Activated naive CD8-positive, alpha-beta T cell treated with anti-CD3 and anti-CD28 coated beads for 36 hours (primary cell): Measurements from ENCODE around the gene SLC44A2. TPM values are rescaled to one million over a fixed set of nuclear protein-coding genes. Genes with fewer than 3 reads are reported as not detected.

Source experiments
- DNase-seq: peaks from one replicate; pipeline ENCODE4 v3.0.0; 2021
- H3K27ac Mint-ChIP-seq: one replicate; pipeline ENCODE4 v1.8.0; 2022; ENCODE audit warnings: mild to moderate bottlenecking, moderate library complexity, mixed read lengths
- H3K27me3 Mint-ChIP-seq: one replicate; pipeline ENCODE4 v1.8.0; 2022; ENCODE audit warnings: mild to moderate bottlenecking, mixed read lengths
- H3K36me3 Mint-ChIP-seq: one replicate; pipeline ENCODE4 v1.8.0; 2021; ENCODE audit warnings: mild to moderate bottlenecking, mixed read lengths
- H3K4me1 Mint-ChIP-seq: one replicate; pipeline ENCODE4 v1.8.0; 2021; ENCODE audit warnings: mixed read lengths
- H3K4me3 Mint-ChIP-seq: one replicate; pipeline ENCODE4 v1.8.0; 2022; ENCODE audit warnings: mild to moderate bottlenecking, moderate library complexity, mixed read lengths
- H3K9me3 Mint-ChIP-seq: one replicate; pipeline ENCODE4 v1.8.0; 2022; ENCODE audit warnings: mixed read lengths
- total RNA-seq, 2 experiments: library from RNA; stranded (reverse); gene quantifications; one replicate each; pipeline ENCODE4 v1.2.3, GENCODE V29; 2021

SLC44A2 gene
- total RNA-seq, 2 experiments from 2014 or later: 70.6 to 71.6 TPM

- DNase-seq: no peak
- Mint-ChIP-seq H3K36me3 (peaks cover 29% of the 10 kb centered on the region), H3K27me3 (no peaks in the 10 kb centered on the region), H3K4me3 (no peak overlapping the region), H3K9me3 (no peaks in the 10 kb centered on the region), H3K27ac (no peak overlapping the region), H3K4me1 (peaks cover 8% of the 10 kb centered on the region)
Measured at GRCh38 chr19:10634963-10635362, 9.6 kb downstream of the SLC44A2 start.

GRCh38 chr19:10636304-10636972 lies 11.1 kb downstream of the SLC44A2 start:
- no peaks in the 10 kb centered on the region for H3K27me3 Mint-ChIP-seq
- no peak overlapping the region for H3K4me3 Mint-ChIP-seq
- H3K27ac Mint-ChIP-seq: peak overlapping the region; percentile 76
- no peaks in the 10 kb centered on the region for H3K9me3 Mint-ChIP-seq
- peaks cover 11% of the 10 kb centered on the region for H3K4me1 Mint-ChIP-seq
- DNase-seq: no peak
- peaks cover 30% of the 10 kb centered on the region for H3K36me3 Mint-ChIP-seq

GRCh38 chr19:10637894-10638293 lies 12.5 kb downstream of the SLC44A2 start:
- peak overlapping the region; percentile 52 for H3K27ac Mint-ChIP-seq
- no peaks in the 10 kb centered on the region for H3K27me3 Mint-ChIP-seq
- peaks cover 19% of the 10 kb centered on the region for H3K4me1 Mint-ChIP-seq
- peaks cover 31% of the 10 kb centered on the region for H3K36me3 Mint-ChIP-seq
- no peak overlapping the region for H3K4me3 Mint-ChIP-seq
- H3K9me3 Mint-ChIP-seq: no peaks in the 10 kb centered on the region
- DNase-seq: no peak

- H3K36me3 Mint-ChIP-seq: peaks cover 36% of the 10 kb centered on the region
- no peak for DNase-seq
- H3K27me3 Mint-ChIP-seq: no peaks in the 10 kb centered on the region
- H3K9me3 Mint-ChIP-seq: no peaks in the 10 kb centered on the region
- peaks cover 35% of the 10 kb centered on the region for H3K4me1 Mint-ChIP-seq
- no peak overlapping the region for H3K4me3 Mint-ChIP-seq
- H3K27ac Mint-ChIP-seq: no peak overlapping the region
Measured at GRCh38 chr19:10639836-10640235, 14.5 kb downstream of the SLC44A2 start.

- Mint-ChIP-seq H3K9me3 (no peaks in the 10 kb centered on the region), H3K4me1 (peaks cover 35% of the 10 kb centered on the region), H3K27ac (no peak overlapping the region), H3K36me3 (peaks cover 32% of the 10 kb centered on the region), H3K27me3 (no peaks in the 10 kb centered on the region), H3K4me3 (no peak overlapping the region)
- no peak for DNase-seq
Measured at GRCh38 chr19:10640361-10640760, 15.0 kb downstream of the SLC44A2 start.

DNA sequence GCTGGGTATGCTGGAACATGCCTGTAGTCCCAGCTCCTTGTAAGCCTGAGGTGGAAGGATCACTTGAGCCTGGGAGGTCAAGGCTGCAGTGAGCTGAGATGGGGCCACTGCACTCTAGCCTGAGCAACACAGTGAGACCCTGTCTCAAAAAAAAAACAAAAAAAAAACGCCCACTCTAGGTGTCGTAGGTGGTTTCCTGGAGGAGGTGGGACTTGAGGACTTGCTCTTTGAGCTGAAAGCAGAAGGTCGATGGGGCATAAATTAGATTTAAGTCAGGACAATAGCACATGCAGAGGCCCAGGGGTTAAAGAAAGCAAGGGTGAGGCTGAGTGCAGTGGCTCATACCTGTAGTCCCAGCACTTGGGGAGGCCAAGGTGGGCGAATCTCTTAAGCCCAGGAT lies 15.9 kb downstream of the SLC44A2 start:
- Mint-ChIP-seq H3K4me1 (peaks cover 33% of the 10 kb centered on the region), H3K27me3 (no peaks in the 10 kb centered on the region), H3K36me3 (peaks cover 30% of the 10 kb centered on the region), H3K27ac (peak overlapping the region; percentile 54), H3K9me3 (no peaks in the 10 kb centered on the region), H3K4me3 (no peak overlapping the region)
- no peak for DNase-seq

DNA sequence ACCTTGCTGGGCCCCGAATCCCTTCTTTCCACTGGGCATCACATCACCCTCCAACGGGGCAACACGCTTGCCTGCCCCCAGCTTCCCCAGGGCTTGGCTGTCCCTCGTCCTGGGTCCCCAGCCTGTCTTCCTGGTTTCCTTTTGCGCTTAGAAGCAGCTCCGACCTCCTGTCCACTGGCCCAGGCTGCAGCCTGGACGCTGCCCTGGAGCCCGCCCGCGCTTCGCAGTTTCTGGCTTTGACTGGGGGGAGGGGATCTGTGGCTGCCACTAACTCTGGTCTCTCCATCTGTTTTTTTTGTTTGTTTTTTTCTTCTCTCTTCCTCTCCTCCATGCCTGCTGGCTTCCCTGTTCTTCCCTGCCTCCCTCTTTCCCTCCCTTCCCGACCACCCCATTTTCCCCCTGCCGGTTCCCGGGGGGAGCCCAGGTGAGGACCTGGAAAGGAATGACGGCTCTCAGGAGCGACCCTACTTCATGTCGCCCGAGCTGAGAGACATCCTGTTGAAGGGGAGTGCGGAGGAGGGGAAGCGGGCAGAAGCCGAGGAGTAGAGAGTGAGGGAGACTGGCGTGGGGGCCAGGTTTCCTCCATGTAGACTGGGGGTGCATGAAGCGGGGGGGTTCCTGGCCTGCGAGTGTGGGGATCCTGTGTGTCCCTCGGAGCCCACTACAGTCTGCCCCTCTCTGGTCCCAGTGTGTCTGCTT lies 17.3 kb downstream of the SLC44A2 start:
- Mint-ChIP-seq H3K4me1 (peaks cover 32% of the 10 kb centered on the region), H3K27me3 (no peaks in the 10 kb centered on the region), H3K4me3 (no peak overlapping the region), H3K36me3 (peaks cover 23% of the 10 kb centered on the region), H3K27ac (peak overlapping the region; percentile 78), H3K9me3 (no peaks in the 10 kb centered on the region)
- DNase-seq: no peak

DNA sequence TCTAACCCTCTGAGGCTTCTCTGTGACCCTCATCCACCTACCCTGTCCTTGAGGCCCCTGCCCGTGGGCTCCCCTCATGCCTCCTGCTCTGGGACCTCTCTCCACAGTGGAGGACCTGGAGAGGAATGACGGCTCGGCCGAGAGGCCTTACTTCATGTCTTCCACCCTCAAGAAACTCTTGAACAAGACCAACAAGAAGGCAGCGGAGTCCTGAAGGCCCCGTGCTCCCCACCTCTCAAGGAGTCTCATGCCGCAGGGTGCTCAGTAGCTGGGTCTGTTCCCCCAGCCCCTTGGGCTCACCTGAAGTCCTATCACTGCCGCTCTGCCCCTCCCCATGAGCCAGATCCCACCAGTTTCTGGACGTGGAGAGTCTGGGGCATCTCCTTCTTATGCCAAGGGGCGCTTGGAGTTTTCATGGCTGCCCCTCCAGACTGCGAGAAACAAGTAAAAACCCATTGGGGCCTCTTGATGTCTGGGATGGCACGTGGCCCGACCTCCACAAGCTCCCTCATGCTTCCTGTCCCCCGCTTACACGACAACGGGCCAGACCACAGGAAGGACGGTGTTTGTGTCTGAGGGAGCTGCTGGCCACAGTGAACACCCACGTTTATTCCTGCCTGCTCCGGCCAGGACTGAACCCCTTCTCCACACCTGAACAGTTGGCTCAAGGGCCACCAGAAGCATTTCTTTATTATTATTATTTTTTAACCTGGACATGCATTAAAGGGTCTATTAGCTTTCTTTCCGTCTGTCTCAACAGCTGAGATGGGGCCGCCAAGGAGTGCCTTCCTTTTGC lies 18.0 kb downstream of the SLC44A2 start:
- peak overlapping the region; percentile 78 for H3K27ac Mint-ChIP-seq
- H3K4me1 Mint-ChIP-seq: peaks cover 27% of the 10 kb centered on the region
- no peak overlapping the region for H3K4me3 Mint-ChIP-seq
- DNase-seq: no peak
- peaks cover 17% of the 10 kb centered on the region for H3K36me3 Mint-ChIP-seq
- no peaks in the 10 kb centered on the region for H3K27me3 Mint-ChIP-seq
- H3K9me3 Mint-ChIP-seq: no peaks in the 10 kb centered on the region

DNA sequence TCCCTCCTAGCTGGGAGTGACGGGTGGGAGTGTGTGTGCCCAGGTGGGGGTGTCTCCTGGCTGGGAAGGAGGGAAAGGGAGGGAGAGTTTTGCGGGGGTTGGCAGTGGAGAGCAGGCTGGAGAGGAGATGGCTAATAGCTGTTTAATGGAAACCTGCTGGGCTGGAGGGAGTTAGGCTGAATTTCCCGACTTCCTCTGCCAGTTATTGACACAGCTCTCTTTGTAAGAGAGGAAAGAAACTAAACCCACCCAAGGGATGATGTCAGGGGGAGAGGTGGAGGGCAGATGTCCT lies 18.6 kb downstream of the SLC44A2 start:
- no peaks in the 10 kb centered on the region for H3K27me3 Mint-ChIP-seq
- DNase-seq: no peak
- peaks cover 17% of the 10 kb centered on the region for H3K36me3 Mint-ChIP-seq
- no peak overlapping the region for H3K4me3 Mint-ChIP-seq
- peak overlapping the region; percentile 76 for H3K27ac Mint-ChIP-seq
- H3K4me1 Mint-ChIP-seq: peaks cover 28% of the 10 kb centered on the region
- no peaks in the 10 kb centered on the region for H3K9me3 Mint-ChIP-seq

- Mint-ChIP-seq H3K36me3 (peaks cover 17% of the 10 kb centered on the region), H3K27ac (peak overlapping the region; percentile 76), H3K9me3 (no peaks in the 10 kb centered on the region), H3K4me3 (no peak overlapping the region), H3K4me1 (peaks cover 28% of the 10 kb centered on the region), H3K27me3 (no peaks in the 10 kb centered on the region)
- DNase-seq: peak; percentile 84
Measured at GRCh38 chr19:10644260-10645007, 19.1 kb downstream of the SLC44A2 start.

DNA sequence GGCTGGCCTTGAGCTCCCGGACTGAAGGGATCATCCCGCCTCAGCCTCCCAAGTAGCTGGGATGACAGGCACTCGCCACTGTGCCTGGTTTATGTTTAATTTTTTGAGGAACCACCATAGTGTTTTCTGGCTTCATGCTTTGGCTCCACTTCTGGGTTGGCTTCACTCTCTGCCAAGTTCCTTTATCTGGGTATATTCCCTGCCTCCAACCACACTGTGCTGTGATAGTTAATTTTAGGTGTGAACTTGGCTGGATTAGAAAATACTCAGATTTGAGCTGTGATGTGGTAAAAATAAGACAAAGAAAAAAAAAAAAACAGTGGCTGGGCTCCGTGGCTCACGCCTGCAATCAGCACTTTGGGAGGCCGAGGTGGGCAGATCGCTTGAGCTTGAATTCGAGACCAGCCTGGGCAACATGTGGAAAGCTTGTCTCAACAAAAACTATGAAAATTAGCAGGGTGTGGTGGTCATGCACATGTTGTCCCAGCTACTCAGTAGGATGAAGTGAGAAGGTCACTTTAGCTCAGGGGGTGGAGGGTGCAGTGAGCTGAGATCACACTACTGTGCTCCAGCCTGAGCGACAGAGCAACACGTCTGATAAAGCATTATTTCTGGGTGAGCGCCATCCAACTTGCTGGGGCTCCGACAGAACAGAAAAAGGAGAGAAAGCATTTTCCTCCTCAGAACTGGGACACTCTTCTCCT lies 21.3 kb downstream of the SLC44A2 start:
- H3K27me3 Mint-ChIP-seq: no peaks in the 10 kb centered on the region
- no peak overlapping the region for H3K27ac Mint-ChIP-seq
- DNase-seq: no peak
- H3K36me3 Mint-ChIP-seq: peaks cover 15% of the 10 kb centered on the region
- no peaks in the 10 kb centered on the region for H3K9me3 Mint-ChIP-seq
- peaks cover 26% of the 10 kb centered on the region for H3K4me1 Mint-ChIP-seq
- H3K4me3 Mint-ChIP-seq: no peak overlapping the region

DNA sequence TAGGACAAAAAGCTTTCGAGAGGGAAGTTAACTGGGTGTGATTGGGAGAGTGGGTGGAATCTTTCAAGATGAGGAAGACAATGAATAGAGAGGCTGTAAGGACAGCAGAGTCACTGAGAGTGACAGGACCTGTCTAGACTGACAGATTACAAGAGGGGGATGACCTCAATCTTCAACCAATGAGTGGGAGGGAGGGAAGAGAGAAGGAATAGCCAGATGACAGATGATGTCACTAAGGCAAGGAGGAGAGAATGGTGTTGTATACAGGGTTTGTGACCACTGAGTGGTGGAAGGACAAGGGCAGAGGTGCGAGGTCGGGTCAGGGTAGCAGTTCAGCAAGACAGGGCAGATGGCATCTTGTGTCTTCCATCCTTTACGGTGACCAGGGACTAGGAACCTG lies 23.0 kb downstream of the SLC44A2 start:
- no peak for DNase-seq
- Mint-ChIP-seq H3K9me3 (no peaks in the 10 kb centered on the region), H3K4me3 (no peak overlapping the region), H3K4me1 (peaks cover 25% of the 10 kb centered on the region), H3K36me3 (peaks cover 19% of the 10 kb centered on the region), H3K27ac (no peak overlapping the region), H3K27me3 (no peaks in the 10 kb centered on the region)

GRCh38 chr19:10651851-10652250 lies 26.5 kb downstream of the SLC44A2 start:
- Mint-ChIP-seq H3K36me3 (peaks cover 35% of the 10 kb centered on the region), H3K4me3 (peak overlapping the region; percentile 96), H3K27me3 (peaks cover 7% of the 10 kb centered on the region), H3K9me3 (no peaks in the 10 kb centered on the region), H3K27ac (peak overlapping the region; percentile 38), H3K4me1 (peaks cover 28% of the 10 kb centered on the region)
- no peak for DNase-seq

DNA sequence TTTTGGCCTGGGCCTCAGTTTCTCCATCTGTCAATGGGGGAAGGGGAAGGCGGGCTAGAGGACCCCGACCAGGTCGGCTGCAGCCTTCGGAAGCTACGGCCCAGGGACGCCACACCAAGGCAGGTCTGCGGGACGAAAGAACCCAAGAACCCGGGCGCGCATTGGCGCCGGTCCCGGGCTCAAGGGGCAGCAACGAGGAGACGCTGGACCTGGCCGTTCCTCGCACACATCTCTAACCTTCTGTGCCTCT lies 28.1 kb downstream of the SLC44A2 start:
- no peaks in the 10 kb centered on the region for H3K9me3 Mint-ChIP-seq

More for the DNA sequence above, 28.1 kb downstream of the SLC44A2 start:
- Mint-ChIP-seq H3K27ac (peak overlapping the region; percentile 97), H3K36me3 (peaks cover 45% of the 10 kb centered on the region), H3K4me1 (peaks cover 37% of the 10 kb centered on the region), H3K27me3 (peaks cover 7% of the 10 kb centered on the region), H3K4me3 (peak overlapping the region; percentile 96)
- DNase-seq: no peak
